ENCODE measurements around the gene PUS10. TPM values are rescaled to one million over a fixed set of nuclear protein-coding genes. Genes with fewer than 3 reads are reported as not detected.
"Not testable (repeated sequence)": the region's sequence is repeated elsewhere in the genome, so short reads cannot be mapped to it uniquely, and the experiment has no call there.

PUS10 gene
- total RNA-seq, 4 donors from 2014 or later: 11.6 to 33.5 (median 23.1) TPM

DNA sequence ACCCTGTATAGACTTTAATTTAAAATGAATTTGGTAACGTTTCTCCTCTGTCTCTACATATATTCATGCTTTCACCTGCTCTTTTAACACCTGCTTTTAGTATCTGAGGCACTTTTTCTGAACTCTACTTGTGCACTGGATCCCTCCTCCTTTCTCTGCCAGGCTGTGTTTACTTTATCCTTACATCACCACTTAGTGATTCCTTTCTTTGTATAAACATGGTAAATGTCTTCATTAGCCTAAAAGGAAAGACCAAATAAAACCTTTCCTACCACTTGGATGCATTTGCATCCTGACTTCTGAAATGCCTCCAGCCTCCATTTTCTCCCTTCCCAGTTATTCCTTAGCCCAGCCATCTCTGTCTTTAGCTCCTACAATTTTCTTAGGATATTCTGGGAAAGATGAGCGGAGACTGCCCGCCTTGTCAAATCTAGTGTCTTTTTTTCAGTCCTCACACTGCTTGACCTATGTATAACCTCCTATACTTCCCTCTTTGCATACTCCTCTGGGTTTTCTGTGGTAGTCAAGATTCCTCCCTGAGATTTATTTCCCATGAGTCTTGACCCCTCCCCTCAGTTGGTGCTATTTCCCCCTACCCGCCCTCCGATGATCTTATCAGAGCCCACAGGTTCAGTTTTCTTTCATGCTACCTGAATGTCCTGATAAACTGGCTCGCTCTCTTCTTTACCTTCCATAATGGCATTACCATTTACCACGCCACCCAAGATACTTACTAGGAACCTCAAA, 91.9 kb downstream of the PUS10 start:
- Histone ChIP-seq H3K4me3 (no peak overlapping the region), H3K27me3 (no peaks in the 10 kb centered on the region), H3K4me1 (no peaks in the 10 kb centered on the region), H3K36me3 (peaks cover 0 to 38% (median 7%) of the 10 kb centered on the region in 3 donors), H3K27ac (no peak overlapping the region), H3K9me3 (no peaks in the 10 kb centered on the region)
- no peak for TF ChIP-seq POLR2A (IDR thresholded peaks at IDR 0.05)
- TF ChIP-seq, protein P1, sequence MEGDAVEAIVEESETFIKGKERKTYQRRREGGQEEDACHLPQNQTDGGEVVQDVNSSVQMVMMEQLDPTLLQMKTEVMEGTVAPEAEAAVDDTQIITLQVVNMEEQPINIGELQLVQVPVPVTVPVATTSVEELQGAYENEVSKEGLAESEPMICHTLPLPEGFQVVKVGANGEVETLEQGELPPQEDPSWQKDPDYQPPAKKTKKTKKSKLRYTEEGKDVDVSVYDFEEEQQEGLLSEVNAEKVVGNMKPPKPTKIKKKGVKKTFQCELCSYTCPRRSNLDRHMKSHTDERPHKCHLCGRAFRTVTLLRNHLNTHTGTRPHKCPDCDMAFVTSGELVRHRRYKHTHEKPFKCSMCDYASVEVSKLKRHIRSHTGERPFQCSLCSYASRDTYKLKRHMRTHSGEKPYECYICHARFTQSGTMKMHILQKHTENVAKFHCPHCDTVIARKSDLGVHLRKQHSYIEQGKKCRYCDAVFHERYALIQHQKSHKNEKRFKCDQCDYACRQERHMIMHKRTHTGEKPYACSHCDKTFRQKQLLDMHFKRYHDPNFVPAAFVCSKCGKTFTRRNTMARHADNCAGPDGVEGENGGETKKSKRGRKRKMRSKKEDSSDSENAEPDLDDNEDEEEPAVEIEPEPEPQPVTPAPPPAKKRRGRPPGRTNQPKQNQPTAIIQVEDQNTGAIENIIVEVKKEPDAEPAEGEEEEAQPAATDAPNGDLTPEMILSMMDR (IDR thresholded peaks at IDR 0.05): no peak
- DNase-seq: no peak

DNA sequence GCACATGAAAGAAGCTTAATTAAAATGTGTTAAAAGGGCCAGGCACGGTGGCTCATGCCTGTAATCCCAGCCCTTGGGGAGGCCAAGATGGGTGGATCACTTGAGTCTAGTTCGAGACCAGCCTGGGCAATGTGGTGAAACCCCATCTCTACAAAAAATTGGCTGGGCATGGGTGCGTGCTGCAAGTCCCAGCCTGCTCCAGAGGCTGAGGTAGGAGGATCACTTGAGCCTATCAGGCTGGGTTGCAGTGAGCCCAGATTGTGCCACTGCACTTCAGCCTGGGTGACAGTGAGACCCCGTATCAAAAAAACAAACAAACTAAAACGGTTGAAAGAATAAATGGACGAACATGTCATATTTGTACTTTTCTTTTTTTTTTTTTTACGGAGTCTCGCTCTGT, 110.7 kb downstream of the PUS10 start:
- Histone ChIP-seq H3K27ac (no peak overlapping the region), H3K9me3 (no peaks in the 10 kb centered on the region), H3K36me3 (peaks cover 0 to 45% (median 0%) of the 10 kb centered on the region in 3 donors), H3K27me3 (no peaks in the 10 kb centered on the region), H3K4me1 (no peaks in the 10 kb centered on the region), H3K4me3 (no peak overlapping the region)
- no peak for DNase-seq
- TF ChIP-seq POLR2A (IDR thresholded peaks at IDR 0.05): no peak
- TF ChIP-seq, protein P1 (IDR thresholded peaks at IDR 0.05): no peak

DNA sequence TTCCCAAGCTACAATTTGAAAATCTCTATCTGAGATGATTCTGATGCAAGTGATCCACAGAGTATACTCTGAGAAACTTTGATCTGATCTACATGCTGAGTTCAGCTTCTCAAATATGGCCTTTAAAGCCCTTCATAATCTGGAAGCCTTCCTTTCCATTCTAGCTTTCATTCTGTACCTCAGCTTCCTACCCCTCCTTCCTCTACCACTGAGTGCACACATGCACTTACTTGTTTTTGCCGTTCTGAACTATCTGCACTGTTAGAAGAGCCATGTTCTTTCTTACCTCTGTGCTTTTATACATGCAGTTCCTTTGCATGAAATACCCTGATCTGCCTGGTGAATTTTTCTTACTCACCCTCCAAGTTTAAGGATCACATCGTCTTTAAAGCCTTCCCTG, 111.7 kb downstream of the PUS10 start:
- no peak for TF ChIP-seq POLR2A (IDR thresholded peaks at IDR 0.05)
- TF ChIP-seq, protein P1 (IDR thresholded peaks at IDR 0.05): no peak

DNA sequence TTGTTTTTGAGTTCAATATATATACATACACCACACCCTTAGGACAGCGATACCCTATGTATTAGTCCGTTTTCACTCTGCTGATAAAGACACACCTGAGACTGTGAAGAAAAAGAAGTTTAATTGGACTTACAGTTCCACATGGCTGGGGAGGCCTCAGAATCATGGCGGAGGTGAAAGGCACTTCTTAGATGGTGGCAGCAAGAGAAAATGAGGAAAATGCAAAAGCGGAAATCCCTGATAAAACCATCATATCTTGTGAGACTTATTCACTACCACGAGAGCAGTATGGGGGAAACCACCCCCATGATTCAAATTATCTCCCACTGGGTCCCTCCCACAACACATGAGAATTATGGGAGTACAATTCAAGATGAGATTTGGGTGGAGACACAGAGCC, 112.2 kb downstream of the PUS10 start:
- H3K4me3 ChIP-seq, H3K27me3 ChIP-seq, H3K9me3 ChIP-seq, H3K4me1 ChIP-seq, H3K27ac ChIP-seq, DNase-seq: not testable (repeated sequence)
- peaks cover 0 to 52% (median 0%) of the 10 kb centered on the region in 3 donors for H3K36me3 ChIP-seq

More for the DNA sequence above, 111.7 kb downstream of the PUS10 start:
- H3K4me1 ChIP-seq: no peaks in the 10 kb centered on the region
- H3K27ac ChIP-seq: no peak overlapping the region
- peaks cover 0 to 52% (median 0%) of the 10 kb centered on the region in 3 donors for H3K36me3 ChIP-seq
- H3K27me3 ChIP-seq: no peaks in the 10 kb centered on the region
- H3K4me3 ChIP-seq: no peak overlapping the region
- no peaks in the 10 kb centered on the region for H3K9me3 ChIP-seq
- no peak for DNase-seq

DNA sequence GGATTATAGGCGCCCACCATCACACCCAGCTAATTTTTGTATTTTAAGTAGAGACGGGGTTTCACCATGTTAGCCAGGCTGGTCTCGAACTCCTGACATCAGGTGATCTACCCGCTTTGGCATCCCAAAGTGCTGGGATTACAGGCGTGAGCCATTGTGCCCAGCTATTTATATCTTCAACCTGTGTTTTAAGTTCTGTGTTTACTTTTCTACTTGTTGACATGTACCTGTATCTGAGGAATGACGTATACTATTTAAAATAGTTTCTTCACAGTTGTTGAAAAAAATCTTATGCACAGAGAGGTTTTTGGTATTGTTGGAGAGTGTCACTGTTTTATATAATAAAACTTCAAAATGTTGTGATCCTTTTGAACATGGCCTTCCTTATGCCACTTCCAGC, 116.8 kb downstream of the PUS10 start:
- H3K36me3 ChIP-seq: peaks cover 0 to 65% (median 0%) of the 10 kb centered on the region in 3 donors
- H3K9me3 ChIP-seq: not testable (repeated sequence)

DNA sequence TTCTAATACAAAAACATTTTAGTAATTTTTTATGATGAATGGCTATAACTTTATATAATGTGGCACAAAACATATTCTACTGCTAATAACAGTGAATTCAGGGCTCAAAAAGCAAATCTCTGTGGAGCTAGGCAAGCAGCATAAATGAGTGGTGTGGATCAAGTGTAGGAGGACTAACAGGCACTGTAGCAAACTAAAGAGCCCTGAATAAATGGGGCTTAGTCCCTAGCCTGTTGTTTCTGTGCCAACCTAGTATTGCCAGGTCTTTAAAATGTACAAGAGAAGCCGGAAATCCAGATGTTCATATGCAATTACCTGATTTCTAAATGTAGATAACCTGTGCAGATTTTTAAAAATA, 118.2 kb downstream of the PUS10 start:
- Histone ChIP-seq H3K36me3 (peaks cover 0 to 69% (median 2%) of the 10 kb centered on the region in 3 donors), H3K27me3 (no peaks in the 10 kb centered on the region), H3K9me3 (no peaks in the 10 kb centered on the region), H3K4me1 (peaks cover 0 to 9% (median 0%) of the 10 kb centered on the region in 4 donors), H3K27ac (peak overlapping the region in 1 of 4 donors; percentile 7), H3K4me3 (no peak overlapping the region)
- no peak for TF ChIP-seq POLR2A (IDR thresholded peaks at IDR 0.05)
- TF ChIP-seq, protein P1 (IDR thresholded peaks at IDR 0.05): no peak
- DNase-seq: no peak

More for the DNA sequence above, 116.8 kb downstream of the PUS10 start:
- not testable (repeated sequence) for DNase-seq, H3K27me3 ChIP-seq, H3K27ac ChIP-seq, H3K4me3 ChIP-seq, H3K4me1 ChIP-seq

All from Peyer's patch (tissue), 4 donors.